NCI-H2081 treated with DMSO at 0.1 percent for 48 hours (cell line): ENCODE data around the gene DES.

Experiments used
- DNase-seq: peaks from one replicate; lab custom pipeline; 2025; lab: John Stamatoyannopoulos, UW

The DES gene

GRCh38 chr2:219472629-219473187 lies 54.5 kb downstream of the DES start:
- no peak for DNase-seq

GRCh38 chr2:219473511-219473910 lies 55.3 kb downstream of the DES start:
- no peak for DNase-seq

GRCh38 chr2:219474285-219475060 lies 56.3 kb downstream of the DES start:
- DNase-seq: no peak

- DNase-seq: no peak
Measured at GRCh38 chr2:219475278-219475677, 57.1 kb downstream of the DES start.

- DNase-seq: no peak
Measured at GRCh38 chr2:219475697-219476651, 57.8 kb downstream of the DES start.
